KMS-11 (cell line): ENCODE results near the gene CA9.

Source experiments
- H2AFZ ChIP-seq: fragments of 200-600 bp; sonication (generic); 2 replicates; pipeline ENCODE4 v1.6.1; 2016; ENCODE audit warnings: antibody characterized with exemption, mixed run types, low read depth
- H3K27ac ChIP-seq: fragments of 200-600 bp; sonication (generic); 2 replicates; pipeline ENCODE4 v1.6.1; 2016; ENCODE audit warnings: mild to moderate bottlenecking, mixed run types
- H3K27me3 ChIP-seq: fragments of 200-600 bp; sonication (generic); 2 replicates; pipeline ENCODE4 v1.6.1; 2017; ENCODE audit warnings: mild to moderate bottlenecking, low read depth, mixed run types, moderate library complexity; ENCODE audit not compliant: insufficient read depth
- H3K36me3 ChIP-seq: fragments of 200-600 bp; sonication (generic); 2 replicates; pipeline ENCODE4 v1.6.1; 2017; ENCODE audit warnings: mild to moderate bottlenecking, mixed run types; ENCODE audit not compliant: insufficient read depth
- H3K4me1 ChIP-seq: fragments of 200-600 bp; sonication (generic); 2 replicates; pipeline ENCODE4 v1.6.1; 2016; ENCODE audit warnings: mild to moderate bottlenecking, low read depth, mixed run types; ENCODE audit not compliant: poor library complexity, severe bottlenecking
- H3K4me2 ChIP-seq: fragments of 200-600 bp; sonication (generic); 2 replicates; pipeline ENCODE4 v1.7.0; 2016; ENCODE audit warnings: mild to moderate bottlenecking, mixed run types
- H3K4me3 ChIP-seq: fragments of 200-600 bp; sonication (generic); IDR thresholded peaks from 2 replicates; pipeline ENCODE4 v1.6.1; 2017; ENCODE audit warnings: low read depth, low read length, mixed read lengths; ENCODE audit not compliant: insufficient read depth
- H3K79me2 ChIP-seq: fragments of 200-600 bp; sonication (generic); 2 replicates; pipeline ENCODE4 v1.6.1; 2016; ENCODE audit warnings: low read depth, mixed run types; ENCODE audit not compliant: insufficient read depth
- H3K9ac ChIP-seq: fragments of 200-600 bp; sonication (generic); 2 replicates; pipeline ENCODE4 v1.6.1; 2016; ENCODE audit warnings: mild to moderate bottlenecking, mixed run types
- H4K20me1 ChIP-seq: fragments of 200-600 bp; sonication (generic); 2 replicates; pipeline ENCODE4 v1.6.1; 2016; ENCODE audit warnings: mild to moderate bottlenecking, mixed run types; ENCODE audit not compliant: insufficient read depth
- CTCF ChIP-seq: fragments of 200-600 bp; sonication (generic); conservative IDR thresholded peaks from 2 replicates; pipeline ENCODE4 v1.6.1; 2017; ENCODE audit warnings: low read depth, mild to moderate bottlenecking, antibody characterized with exemption, low read length, moderate library complexity, mixed read lengths

Gene CA9

GRCh38 chr9:35691334-35691650 is 17.6 kb downstream of the CA9 start:
- H3K27me3 ChIP-seq, result no peaks in the 10 kb centered on the region
- H3K27ac ChIP-seq, result no peak overlapping the region
- H4K20me1 ChIP-seq, result no peaks in the 10 kb centered on the region
- H3K4me1 ChIP-seq, result no peaks in the 10 kb centered on the region
- peak overlapping the region; percentile 81; the same call in 1 of the 2 replicates for H2AFZ ChIP-seq
- no peaks in the 10 kb centered on the region for H3K79me2 ChIP-seq
- no peak for TF ChIP-seq CTCF
- H3K4me3 ChIP-seq, result no peak overlapping the region
- no peak overlapping the region for H3K4me2 ChIP-seq
- H3K36me3 ChIP-seq, result no peaks in the 10 kb centered on the region
- no peak overlapping the region for H3K9ac ChIP-seq

- Histone ChIP-seq H3K36me3 (no peaks in the 10 kb centered on the region), H3K27ac (no peak overlapping the region), H2AFZ (no peak overlapping the region), H3K79me2 (no peaks in the 10 kb centered on the region), H4K20me1 (no peaks in the 10 kb centered on the region), H3K4me2 (no peak overlapping the region), H3K4me3 (no peak overlapping the region), H3K4me1 (no peaks in the 10 kb centered on the region), H3K9ac (no peak overlapping the region), H3K27me3 (no peaks in the 10 kb centered on the region)
- TF ChIP-seq CTCF, result no peak
These were observed 18.1 kb downstream of the CA9 start for GRCh38 chr9:35691757-35692301.

- H3K27ac ChIP-seq, result no peak overlapping the region
- H4K20me1 ChIP-seq, result no peaks in the 10 kb centered on the region
- no peak overlapping the region for H3K9ac ChIP-seq
- H3K4me1 ChIP-seq, result no peaks in the 10 kb centered on the region
- no peak overlapping the region for H2AFZ ChIP-seq
- no peaks in the 10 kb centered on the region; the same call in 1 of the 2 replicates for H3K36me3 ChIP-seq
- no peaks in the 10 kb centered on the region for H3K79me2 ChIP-seq
- H3K4me2 ChIP-seq, result no peak overlapping the region
- H3K4me3 ChIP-seq, result no peak overlapping the region
- TF ChIP-seq CTCF, result no peak
- H3K27me3 ChIP-seq, result no peaks in the 10 kb centered on the region
These were observed 22.2 kb downstream of the CA9 start for GRCh38 chr9:35695943-35696401.

- H4K20me1 ChIP-seq, result no peaks in the 10 kb centered on the region
These were observed 22.9 kb downstream of the CA9 start for GRCh38 chr9:35696520-35697215.

More at GRCh38 chr9:35696520-35697215, 22.9 kb downstream of the CA9 start:
- TF ChIP-seq CTCF, result peak; percentile 93
- no peaks in the 10 kb centered on the region for H3K79me2 ChIP-seq
- H3K4me1 ChIP-seq, result no peaks in the 10 kb centered on the region
- H3K4me3 ChIP-seq, result no peak overlapping the region
- no peaks in the 10 kb centered on the region; the same call in 1 of the 2 replicates for H3K36me3 ChIP-seq
- H3K27ac ChIP-seq, result no peak overlapping the region
- H3K9ac ChIP-seq, result no peak overlapping the region
- no peak overlapping the region for H3K4me2 ChIP-seq
- H2AFZ ChIP-seq, result no peak overlapping the region
- H3K27me3 ChIP-seq, result no peaks in the 10 kb centered on the region
